HepG2 (cell line): ENCODE measurements around the gene SMC1B. TPM values are rescaled to one million over a fixed set of nuclear protein-coding genes. Genes with fewer than 3 reads are reported as not detected.

Source experiments
- CENPX ChIP-seq: sonication (generic); formaldehyde crosslinking; IDR thresholded peaks from 2 replicates; pipeline ENCODE4 v1.9.0; 2021; ENCODE audit warnings: mild to moderate bottlenecking, missing genetic modification reagents, moderate library complexity
- DMTF1 ChIP-seq: sonication (generic); formaldehyde crosslinking; IDR thresholded peaks from 2 replicates; pipeline ENCODE4 v1.4.0; 2020; ENCODE audit warnings: mild to moderate bottlenecking, missing genetic modification reagents
- FOSL2 ChIP-seq: sonication (generic); formaldehyde crosslinking; IDR thresholded peaks from 2 replicates; pipeline ENCODE4 v1.4.0; 2020; ENCODE audit warnings: missing genetic modification reagents
- GATAD2A ChIP-seq: IDR thresholded peaks from 2 replicates; pipeline ENCODE4 v1.6.1; 2016
- HMGXB4 ChIP-seq, 2 experiments: sonication (generic) in 1 of 2; formaldehyde crosslinking in 1 of 2; IDR thresholded peaks; 2 replicates each; pipeline versions ENCODE4 v1.4.0 to v1.6.1; 2018 to 2020; ENCODE audit warnings: missing genetic modification reagents in 2 of 2, borderline replicate concordance in 1 of 2, low read depth in 1 of 2, mild to moderate bottlenecking in 1 of 2, missing biosample characterization in 1 of 2
- MXD4 ChIP-seq: IDR thresholded peaks from 2 replicates; pipeline ENCODE4 v1.6.1; 2016; ENCODE audit warnings: mild to moderate bottlenecking, missing biosample characterization, missing genetic modification reagents
- NONO ChIP-seq, 2 experiments: fragments of 450-650 bp in 1 of 2; sonication (generic) in 1 of 2; formaldehyde crosslinking in 1 of 2; IDR thresholded peaks in 1 of 2; conservative IDR thresholded peaks in 1 of 2; 2 replicates each; pipeline versions ENCODE4 v1.6.1 to v1.8.0; 2017 to 2022; ENCODE audit warnings: mild to moderate bottlenecking in 1 of 2, missing genetic modification reagents in 1 of 2, moderate library complexity in 1 of 2
- SCMH1 ChIP-seq: sonication (generic); formaldehyde crosslinking; IDR thresholded peaks from 2 replicates; pipeline ENCODE4 v1.9.0; 2021; ENCODE audit warnings: missing genetic modification reagents, mild to moderate bottlenecking, borderline replicate concordance
- ZBTB10 ChIP-seq: sonication (generic); formaldehyde crosslinking; IDR thresholded peaks from 2 replicates; pipeline ENCODE4 v1.4.0; 2020; ENCODE audit warnings: missing genetic modification reagents, borderline replicate concordance
- ZBTB7A ChIP-seq: sonication (generic); formaldehyde crosslinking; IDR thresholded peaks from 2 replicates; pipeline ENCODE4 v1.8.0; 2022; ENCODE audit warnings: mild to moderate bottlenecking, missing genetic modification reagents
- ZMYM2 ChIP-seq: sonication (generic); formaldehyde crosslinking; IDR thresholded peaks from 2 replicates; pipeline ENCODE4 v1.8.0; 2022; ENCODE audit warnings: mild to moderate bottlenecking, missing genetic modification reagents
- ZNF280B ChIP-seq: sonication (generic); formaldehyde crosslinking; IDR thresholded peaks from 2 replicates; pipeline ENCODE4 v1.5.0; 2020; ENCODE audit warnings: missing genetic modification reagents, mild to moderate bottlenecking, borderline replicate concordance
- ZNF30 ChIP-seq: sonication (generic); formaldehyde crosslinking; IDR thresholded peaks from 2 replicates; pipeline ENCODE4 v1.5.0; 2020; ENCODE audit warnings: mild to moderate bottlenecking, missing genetic modification reagents
- ZNF44 ChIP-seq: sonication (generic); formaldehyde crosslinking; IDR thresholded peaks from 2 replicates; pipeline ENCODE4 v1.5.1; 2020; ENCODE audit warnings: mild to moderate bottlenecking, missing genetic modification reagents
- ZNF720 ChIP-seq: sonication (generic); formaldehyde crosslinking; IDR thresholded peaks from 2 replicates; pipeline ENCODE4 v1.4.0; 2020; ENCODE audit warnings: missing genetic modification reagents
- ZNF749 ChIP-seq: sonication (generic); formaldehyde crosslinking; IDR thresholded peaks from 2 replicates; pipeline ENCODE4 v1.8.0; 2022; ENCODE audit warnings: mild to moderate bottlenecking, missing genetic modification reagents, moderate library complexity, borderline replicate concordance
- ZUFSP ChIP-seq: sonication (generic); formaldehyde crosslinking; IDR thresholded peaks from 2 replicates; pipeline ENCODE4 v1.9.0; 2021; ENCODE audit warnings: missing genetic modification reagents, mild to moderate bottlenecking, borderline replicate concordance
- polyA plus RNA-seq, 8 experiments: library from polyadenylated mRNA; depleted of rRNA in 3 of 8; stranded (reverse) in 7 of 8; unstranded in 1 of 8; fragments of >200 nt; fragmentation: Illumina TruSeq in 4 of 8; extraction: Trizol in 4 of 8; gene quantifications; 2 replicates each; pipeline versions ENCODE4 v1.2.1 to v1.2.3, GENCODE V29; 2011 to 2016; ENCODE audit warnings: low read depth in 4 of 8, missing spikeins in 1 of 8, mixed read lengths in 1 of 8; ENCODE audit not compliant: insufficient read depth in 1 of 8
- total RNA-seq, 5 experiments: library from RNA; depleted of rRNA; stranded (reverse); fragments of >200 nt; fragmentation: Illumina TruSeq; extraction: Trizol; gene quantifications; 2 replicates each; pipeline ENCODE4 v1.2.3, GENCODE V29; 2016; ENCODE audit warnings: low read depth in 1 of 5

Gene SMC1B
- total and polyA plus RNA-seq, 2 of the 13 experiments (the other 11 are each of a cell fraction or from before 2014, with no cell fraction given), result not detected

- TF ChIP-seq DMTF1 (no peak), ZUFSP (CRISPR knock-in tag) (no peak), CENPX (CRISPR knock-in tag) (no peak), SCMH1 (CRISPR knock-in tag) (no peak), FOSL2 (CRISPR knock-in tag) (peak; percentile 16; the same call in 1 of the 2 replicates), ZBTB10 (CRISPR knock-in tag) (0 out of 2 replicates have a peak, but pooled peaks have one; percentile 27), ZNF30 (CRISPR knock-in tag) (no peak), ZBTB7A (0 out of 2 replicates have a peak, but pooled peaks have one; percentile 22), ZNF280B (CRISPR knock-in tag) (no peak), GATAD2A (CRISPR knock-in tag) (no peak; the same call in none of the 2 replicates), HMGXB4 (CRISPR knock-in tag; IDR thresholded peaks at IDR 0.05; ENCODE audit: borderline replicate concordance in 1 of 2, low read depth in 1 of 2) (peak; percentile 51 to 59; a peak in 2 of 4 replicates), NONO (IDR thresholded peaks at IDR 0.05) (no peak), NONO (CRISPR knock-in tag; conservative IDR thresholded peaks at IDR 0.05) (peak; percentile 91), ZNF44 (CRISPR knock-in tag) (no peak), ZMYM2 (CRISPR knock-in tag) (no peak), MXD4 (peak; percentile 51; the same call in 1 of the 2 replicates), ZNF720 (CRISPR knock-in tag) (no peak), ZNF749 (0 out of 2 replicates have a peak, but pooled peaks have one; percentile 29)
These were observed 103.8 kb downstream of the SMC1B start, which contains the start of gene FAM118A (continued) for GRCh38 chr22:45309422-45310227.
